B cell (primary cell): Measurements from ENCODE around the gene MBNL1.

ENCODE experiments used
- EZH2 ChIP-seq: IDR thresholded peaks from 2 replicates; pipeline ENCODE4 v1.6.1; 2012; ENCODE audit warnings: borderline replicate concordance, low read depth, mild to moderate bottlenecking, moderate library complexity, low read length; ENCODE audit not compliant: insufficient read depth, poor library complexity, severe bottlenecking
- TF ChIP-seq, protein P1 (sequence below): fragments of 200-600 bp; IDR thresholded peaks from one replicate; pipeline ENCODE4 v1.8.0; 2022; ENCODE audit warnings: antibody characterized with exemption, mild to moderate bottlenecking

GRCh38 chr3:152232001-152232400 lies 36.7 kb upstream of the MBNL1 start:
- TF ChIP-seq, protein P1, sequence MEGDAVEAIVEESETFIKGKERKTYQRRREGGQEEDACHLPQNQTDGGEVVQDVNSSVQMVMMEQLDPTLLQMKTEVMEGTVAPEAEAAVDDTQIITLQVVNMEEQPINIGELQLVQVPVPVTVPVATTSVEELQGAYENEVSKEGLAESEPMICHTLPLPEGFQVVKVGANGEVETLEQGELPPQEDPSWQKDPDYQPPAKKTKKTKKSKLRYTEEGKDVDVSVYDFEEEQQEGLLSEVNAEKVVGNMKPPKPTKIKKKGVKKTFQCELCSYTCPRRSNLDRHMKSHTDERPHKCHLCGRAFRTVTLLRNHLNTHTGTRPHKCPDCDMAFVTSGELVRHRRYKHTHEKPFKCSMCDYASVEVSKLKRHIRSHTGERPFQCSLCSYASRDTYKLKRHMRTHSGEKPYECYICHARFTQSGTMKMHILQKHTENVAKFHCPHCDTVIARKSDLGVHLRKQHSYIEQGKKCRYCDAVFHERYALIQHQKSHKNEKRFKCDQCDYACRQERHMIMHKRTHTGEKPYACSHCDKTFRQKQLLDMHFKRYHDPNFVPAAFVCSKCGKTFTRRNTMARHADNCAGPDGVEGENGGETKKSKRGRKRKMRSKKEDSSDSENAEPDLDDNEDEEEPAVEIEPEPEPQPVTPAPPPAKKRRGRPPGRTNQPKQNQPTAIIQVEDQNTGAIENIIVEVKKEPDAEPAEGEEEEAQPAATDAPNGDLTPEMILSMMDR, result no peak
- no peak for TF ChIP-seq EZH2
